H9 (cell line): ENCODE data around the gene HOXB8. TPM values are rescaled to one million over a fixed set of nuclear protein-coding genes. Genes with fewer than 3 reads are reported as not detected.
A peak's percentile ranks its signal among the peaks of the same experiment; 100 is the strongest.

ENCODE experiments used
- DNase-seq: peaks from one replicate; pipeline ENCODE4 v3.0.0-alpha.2; 2017
- H2AFZ ChIP-seq: one replicate; pipeline ENCODE4 v1.6.1; 2013; ENCODE audit warnings: mild to moderate bottlenecking, low read length, control low read depth, moderate library complexity
- H2AK5ac ChIP-seq: 2 replicates; pipeline ENCODE4 v1.6.1; 2013; ENCODE audit warnings: low read length, control low read depth, mixed read lengths; ENCODE audit not compliant: insufficient read length
- H2BK120ac ChIP-seq: one replicate; pipeline ENCODE4 v1.6.1; 2013; ENCODE audit warnings: low read depth, mild to moderate bottlenecking, low read length, control low read depth, inconsistent platforms; ENCODE audit not compliant: poor library complexity, severe bottlenecking
- H2BK12ac ChIP-seq: 2 replicates; pipeline ENCODE4 v1.6.1; 2013; ENCODE audit warnings: low read length, control low read depth, mixed read lengths, low read depth; ENCODE audit not compliant: insufficient read length
- H2BK15ac ChIP-seq: 2 replicates; pipeline ENCODE4 v1.6.1; 2013; ENCODE audit warnings: low read depth, low read length, control low read depth
- H2BK20ac ChIP-seq: one replicate; pipeline ENCODE4 v1.6.1; 2013; ENCODE audit warnings: low read depth, mild to moderate bottlenecking, low read length, control low read depth, inconsistent platforms; ENCODE audit not compliant: poor library complexity, severe bottlenecking
- H2BK5ac ChIP-seq: 2 replicates; pipeline ENCODE4 v1.6.1; 2013; ENCODE audit warnings: low read length, control low read depth, mixed read lengths; ENCODE audit not compliant: insufficient read length
- H3K14ac ChIP-seq: 2 replicates; pipeline ENCODE4 v1.6.1; 2013; ENCODE audit warnings: low read length, control low read depth; ENCODE audit not compliant: insufficient read depth
- H3K18ac ChIP-seq: 2 replicates; pipeline ENCODE4 v1.6.1; 2013; ENCODE audit warnings: low read depth, mild to moderate bottlenecking, mixed read lengths, low read length, control low read depth; ENCODE audit not compliant: insufficient read length
- H3K23ac ChIP-seq: 2 replicates; pipeline ENCODE4 v1.6.1; 2013; ENCODE audit warnings: low read length, control low read depth, mixed read lengths, low read depth; ENCODE audit not compliant: insufficient read length
- H3K23me2 ChIP-seq: 2 replicates; pipeline ENCODE4 v1.6.1; 2013; ENCODE audit warnings: low read depth, mild to moderate bottlenecking, mixed read lengths, low read length, control low read depth; ENCODE audit not compliant: insufficient read length, poor library complexity, severe bottlenecking
- H3K27ac ChIP-seq: 2 replicates; pipeline ENCODE4 v1.5.1; 2013; ENCODE audit warnings: low read length, control low read depth, mixed read lengths, low read depth; ENCODE audit not compliant: insufficient read length
- H3K27me3 ChIP-seq: 2 replicates; pipeline ENCODE4 v1.6.1; 2013; ENCODE audit warnings: low read length, control low read depth, inconsistent platforms; ENCODE audit not compliant: insufficient read depth
- H3K4ac ChIP-seq: 2 replicates; pipeline ENCODE4 v1.6.1; 2013; ENCODE audit warnings: low read depth, mild to moderate bottlenecking, control low read depth, inconsistent platforms, low read length, moderate library complexity
- H3K4me1 ChIP-seq: 2 replicates; pipeline ENCODE4 v1.6.1; 2013; ENCODE audit warnings: low read length, control low read depth, inconsistent platforms; ENCODE audit not compliant: insufficient read depth
- H3K4me2 ChIP-seq: 2 replicates; pipeline ENCODE4 v1.6.1; 2013; ENCODE audit warnings: low read length, control low read depth, mixed read lengths; ENCODE audit not compliant: insufficient read length, insufficient read depth
- H3K56ac ChIP-seq: 2 replicates; pipeline ENCODE4 v1.6.1; 2013; ENCODE audit warnings: low read depth, mild to moderate bottlenecking, mixed read lengths, low read length, control low read depth; ENCODE audit not compliant: insufficient read length
- H3K79me1 ChIP-seq: 2 replicates; pipeline ENCODE4 v1.6.1; 2013; ENCODE audit warnings: low read depth, mild to moderate bottlenecking, moderate library complexity, low read length, control low read depth, inconsistent platforms; ENCODE audit not compliant: insufficient read depth, poor library complexity, severe bottlenecking
- H3K79me2 ChIP-seq: 2 replicates; pipeline ENCODE4 v1.6.1; 2013; ENCODE audit warnings: low read length, control low read depth, inconsistent platforms; ENCODE audit not compliant: insufficient read depth
- H3K9ac ChIP-seq: 2 replicates; pipeline ENCODE4 v1.6.1; 2013; ENCODE audit warnings: low read length, control low read depth, mixed read lengths; ENCODE audit not compliant: insufficient read length; ENCODE audit errors: extremely low read depth
- H3K9me3 ChIP-seq: one replicate; pipeline ENCODE4 v1.6.1; 2013; ENCODE audit warnings: low read depth, low read length, inconsistent platforms; ENCODE audit not compliant: control insufficient read depth
- H3T11ph ChIP-seq: one replicate; pipeline ENCODE4 v1.6.1; 2013; ENCODE audit warnings: mild to moderate bottlenecking, low read length, control low read depth, inconsistent platforms
- H4K20me1 ChIP-seq: one replicate; pipeline ENCODE4 v1.6.1; 2013; ENCODE audit not compliant: control insufficient read depth, insufficient read length, insufficient read depth
- H4K5ac ChIP-seq: 2 replicates; pipeline ENCODE4 v1.6.1; 2013; ENCODE audit warnings: low read depth, mild to moderate bottlenecking, mixed read lengths, low read length, control low read depth; ENCODE audit not compliant: insufficient read length
- H4K8ac ChIP-seq: replicated peaks from 2 replicates; pipeline ENCODE4 v1.6.1; 2013; ENCODE audit warnings: low read length, control low read depth, mixed read lengths, low read depth; ENCODE audit not compliant: insufficient read length
- H4K91ac ChIP-seq: 2 replicates; pipeline ENCODE4 v1.6.1; 2013; ENCODE audit warnings: low read depth, mild to moderate bottlenecking, moderate library complexity, mixed read lengths, low read length, control low read depth; ENCODE audit not compliant: insufficient read length
- H3K27ac Mint-ChIP-seq, 3 experiments: 2 replicates in 2 of 3; 3 replicates in 1 of 3; pipeline ENCODE4 v1.8.0; 2020 to 2021; ENCODE audit warnings: mixed read lengths in 3 of 3, mild to moderate bottlenecking in 1 of 3, moderate library complexity in 1 of 3
- H3K27me3 Mint-ChIP-seq: 2 replicates; pipeline ENCODE4 v1.8.0; 2021; ENCODE audit warnings: low read depth, mild to moderate bottlenecking, moderate library complexity, mixed read lengths
- H3K36me3 Mint-ChIP-seq, 3 experiments: 2 replicates in 2 of 3; 3 replicates in 1 of 3; pipeline ENCODE4 v1.8.0; 2020 to 2021; ENCODE audit warnings: low read depth in 3 of 3, mixed read lengths in 3 of 3; ENCODE audit not compliant: insufficient read depth in 1 of 3
- H3K4me1 Mint-ChIP-seq, 2 experiments: 2 replicates each; pipeline ENCODE4 v1.8.0; 2020; ENCODE audit warnings: mixed read lengths in 2 of 2
- H3K4me3 Mint-ChIP-seq, 2 experiments: 2 replicates in 1 of 2; 3 replicates in 1 of 2; pipeline ENCODE4 v1.8.0; 2020 to 2021; ENCODE audit warnings: mild to moderate bottlenecking in 2 of 2, mixed read lengths in 2 of 2, moderate library complexity in 1 of 2
- H3K9me3 Mint-ChIP-seq, 2 experiments: 2 replicates in 1 of 2; 3 replicates in 1 of 2; pipeline ENCODE4 v1.8.0; 2020; ENCODE audit warnings: mild to moderate bottlenecking in 2 of 2, mixed read lengths in 2 of 2, moderate library complexity in 1 of 2
- CTCF ChIP-seq: fragments of 200-600 bp; sonication (generic); conservative IDR thresholded peaks from 3 replicates; pipeline ENCODE4 v1.8.0; 2021; ENCODE audit warnings: antibody characterized with exemption, mild to moderate bottlenecking
- WGBS: extraction: QIAGEN DNeasy Blood & Tissue Kit; methylation state at CpG from one replicate; pipeline ENCODE4 v1.1.7; 2013; ENCODE audit warnings: missing lambda C conversion rate, low lambda C conversion rate, mixed read lengths; ENCODE audit not compliant: insufficient read length; ENCODE audit errors: extremely low coverage; 5-methylcytosine and 5-hydroxymethylcytosine counted together
- total RNA-seq: library from RNA; stranded (reverse); gene quantifications from 2 replicates; pipeline ENCODE4 v1.2.1, GENCODE V29; 2021

The HOXB8 gene
- total RNA-seq, 1 experiment from 2014 or later, result not detected

GRCh38 chr17:48594538-48595277 lies 20.4 kb downstream of the HOXB8 start:
- Histone ChIP-seq H3K79me1 (no peaks in the 10 kb centered on the region), H3K9me3 (no peaks in the 10 kb centered on the region), H4K20me1 (no peaks in the 10 kb centered on the region), H3K79me2 (no peaks in the 10 kb centered on the region), H3K56ac (no peak overlapping the region), H2BK15ac (no peak overlapping the region), H3T11ph (no peak overlapping the region), H3K27me3 (peaks cover 99% of the 10 kb centered on the region), H3K4me1 (no peaks in the 10 kb centered on the region), H4K91ac (no peak overlapping the region), H4K5ac (no peak overlapping the region), H3K4ac (no peak overlapping the region), H2BK5ac (no peak overlapping the region), H2AFZ (no peak overlapping the region), H3K23me2 (no peaks in the 10 kb centered on the region), H3K18ac (no peak overlapping the region), H3K23ac (no peak overlapping the region), H2BK12ac (no peak overlapping the region), H3K4me2 (peak overlapping the region; percentile 33), H3K27ac (no peak overlapping the region), H2BK120ac (no peak overlapping the region), H4K8ac (no peak overlapping the region), H2BK20ac (no peak overlapping the region), H2AK5ac (no peak overlapping the region), H3K9ac (no peak overlapping the region), H3K14ac (no peak overlapping the region)
- DNase-seq, result no peak
- Mint-ChIP-seq H3K27me3 (peaks cover 100% of the 10 kb centered on the region), H3K36me3 (no peaks in the 10 kb centered on the region), H3K9me3 (peaks cover 4 to 21% of the 10 kb centered on the region in 2 experiments; a peak in 2 of 5 replicates), H3K4me1 (peaks cover 8 to 36% of the 10 kb centered on the region in 2 experiments), H3K4me3 (no peak overlapping the region), H3K27ac (no peak overlapping the region)
- no peak for TF ChIP-seq CTCF
- WGBS, result no CpG with 5 or more reads among the region's 25 CpGs
